A549 (cell line): ENCODE data around the gene SMCO4.

Source experiments
- EP300 ChIP-seq, 2 experiments: fragments of >200 bp; sonication (Bioruptor Twin); formaldehyde crosslinking; IDR thresholded peaks; 2 replicates in 1 of 2; 3 replicates in 1 of 2; pipeline ENCODE4 v1.6.1; 2016 to 2017
- JUNB ChIP-seq: fragments of >200 bp; sonication (Bioruptor Twin); formaldehyde crosslinking; IDR thresholded peaks from 2 replicates; pipeline ENCODE4 v1.6.1; 2016
- KDM5A ChIP-seq: fragments of 200-600 bp; sonication (generic); IDR thresholded peaks from 2 replicates; pipeline ENCODE4 v1.6.1; 2016; ENCODE audit warnings: antibody characterized with exemption, mild to moderate bottlenecking
- MAFK ChIP-seq: fragments of 450-650 bp; IDR thresholded peaks from 2 replicates; pipeline ENCODE4 v1.6.1; 2014; ENCODE audit not compliant: partially characterized antibody
- MYC ChIP-seq: IDR thresholded peaks from 2 replicates; pipeline ENCODE4 v1.6.1; 2012; ENCODE audit warnings: mild to moderate bottlenecking, inconsistent platforms, low read length, improper control_type of control experiment, borderline replicate concordance
- NR3C1 ChIP-seq: fragments of >200 bp; sonication (Bioruptor Twin); formaldehyde crosslinking; IDR thresholded peaks from 3 replicates; pipeline ENCODE4 v1.6.1; 2017
- POLR2A ChIP-seq: IDR thresholded peaks from 2 replicates; pipeline ENCODE4 v1.6.1; 2012; ENCODE audit warnings: mild to moderate bottlenecking, low read length
- RFX5 ChIP-seq: fragments of 450-650 bp; IDR thresholded peaks from 2 replicates; pipeline ENCODE4 v1.7.1; 2014; ENCODE audit warnings: antibody characterized with exemption, mild to moderate bottlenecking, moderate library complexity
- TF ChIP-seq, protein P1 (sequence below): fragments of >200 bp; sonication (Bioruptor Twin); formaldehyde crosslinking; IDR thresholded peaks from 3 replicates; pipeline ENCODE4 v1.5.1; 2016
- TF ChIP-seq, protein P2 (sequence below): fragments of 450-650 bp; IDR thresholded peaks from 2 replicates; pipeline ENCODE4 v1.6.1; 2014; ENCODE audit warnings: antibody characterized with exemption
- TF ChIP-seq, protein P3 (sequence below): fragments of 200-600 bp; sonication (generic); IDR thresholded peaks from 2 replicates; pipeline ENCODE4 v1.6.1; 2016; ENCODE audit warnings: antibody characterized with exemption, mild to moderate bottlenecking, moderate library complexity

DNA sequence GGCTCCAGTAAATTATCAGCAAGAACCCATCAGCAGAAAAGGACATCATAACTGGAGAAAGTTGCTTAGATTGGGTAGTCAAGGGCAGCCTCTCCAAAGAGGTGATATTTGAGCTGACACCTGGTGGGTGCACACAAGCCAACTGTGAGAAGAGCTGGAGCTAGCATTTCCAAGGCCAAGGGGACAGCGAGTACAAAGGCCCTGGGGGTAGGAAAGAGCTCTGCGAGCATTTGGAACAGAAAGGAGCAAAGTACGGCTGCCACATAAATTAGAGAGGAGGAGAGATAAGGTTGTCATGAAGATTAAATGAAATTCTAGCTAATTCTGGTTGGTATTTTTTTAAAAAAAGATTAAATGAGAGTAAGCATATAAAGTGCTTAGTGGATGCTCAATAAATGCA is 21.7 kb upstream of the SMCO4 start:
- TF ChIP-seq MAFK (no peak), JUNB (no peak), MYC (no peak), NR3C1 (no peak), RFX5 (no peak), POLR2A (no peak), EP300 (IDR thresholded peaks at IDR 0.05) (no peak), KDM5A (no peak)
- TF ChIP-seq, protein P1, sequence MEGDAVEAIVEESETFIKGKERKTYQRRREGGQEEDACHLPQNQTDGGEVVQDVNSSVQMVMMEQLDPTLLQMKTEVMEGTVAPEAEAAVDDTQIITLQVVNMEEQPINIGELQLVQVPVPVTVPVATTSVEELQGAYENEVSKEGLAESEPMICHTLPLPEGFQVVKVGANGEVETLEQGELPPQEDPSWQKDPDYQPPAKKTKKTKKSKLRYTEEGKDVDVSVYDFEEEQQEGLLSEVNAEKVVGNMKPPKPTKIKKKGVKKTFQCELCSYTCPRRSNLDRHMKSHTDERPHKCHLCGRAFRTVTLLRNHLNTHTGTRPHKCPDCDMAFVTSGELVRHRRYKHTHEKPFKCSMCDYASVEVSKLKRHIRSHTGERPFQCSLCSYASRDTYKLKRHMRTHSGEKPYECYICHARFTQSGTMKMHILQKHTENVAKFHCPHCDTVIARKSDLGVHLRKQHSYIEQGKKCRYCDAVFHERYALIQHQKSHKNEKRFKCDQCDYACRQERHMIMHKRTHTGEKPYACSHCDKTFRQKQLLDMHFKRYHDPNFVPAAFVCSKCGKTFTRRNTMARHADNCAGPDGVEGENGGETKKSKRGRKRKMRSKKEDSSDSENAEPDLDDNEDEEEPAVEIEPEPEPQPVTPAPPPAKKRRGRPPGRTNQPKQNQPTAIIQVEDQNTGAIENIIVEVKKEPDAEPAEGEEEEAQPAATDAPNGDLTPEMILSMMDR, result no peak
- TF ChIP-seq, protein P2, sequence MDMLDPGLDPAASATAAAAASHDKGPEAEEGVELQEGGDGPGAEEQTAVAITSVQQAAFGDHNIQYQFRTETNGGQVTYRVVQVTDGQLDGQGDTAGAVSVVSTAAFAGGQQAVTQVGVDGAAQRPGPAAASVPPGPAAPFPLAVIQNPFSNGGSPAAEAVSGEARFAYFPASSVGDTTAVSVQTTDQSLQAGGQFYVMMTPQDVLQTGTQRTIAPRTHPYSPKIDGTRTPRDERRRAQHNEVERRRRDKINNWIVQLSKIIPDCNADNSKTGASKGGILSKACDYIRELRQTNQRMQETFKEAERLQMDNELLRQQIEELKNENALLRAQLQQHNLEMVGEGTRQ, result no peak
- TF ChIP-seq, protein P3, sequence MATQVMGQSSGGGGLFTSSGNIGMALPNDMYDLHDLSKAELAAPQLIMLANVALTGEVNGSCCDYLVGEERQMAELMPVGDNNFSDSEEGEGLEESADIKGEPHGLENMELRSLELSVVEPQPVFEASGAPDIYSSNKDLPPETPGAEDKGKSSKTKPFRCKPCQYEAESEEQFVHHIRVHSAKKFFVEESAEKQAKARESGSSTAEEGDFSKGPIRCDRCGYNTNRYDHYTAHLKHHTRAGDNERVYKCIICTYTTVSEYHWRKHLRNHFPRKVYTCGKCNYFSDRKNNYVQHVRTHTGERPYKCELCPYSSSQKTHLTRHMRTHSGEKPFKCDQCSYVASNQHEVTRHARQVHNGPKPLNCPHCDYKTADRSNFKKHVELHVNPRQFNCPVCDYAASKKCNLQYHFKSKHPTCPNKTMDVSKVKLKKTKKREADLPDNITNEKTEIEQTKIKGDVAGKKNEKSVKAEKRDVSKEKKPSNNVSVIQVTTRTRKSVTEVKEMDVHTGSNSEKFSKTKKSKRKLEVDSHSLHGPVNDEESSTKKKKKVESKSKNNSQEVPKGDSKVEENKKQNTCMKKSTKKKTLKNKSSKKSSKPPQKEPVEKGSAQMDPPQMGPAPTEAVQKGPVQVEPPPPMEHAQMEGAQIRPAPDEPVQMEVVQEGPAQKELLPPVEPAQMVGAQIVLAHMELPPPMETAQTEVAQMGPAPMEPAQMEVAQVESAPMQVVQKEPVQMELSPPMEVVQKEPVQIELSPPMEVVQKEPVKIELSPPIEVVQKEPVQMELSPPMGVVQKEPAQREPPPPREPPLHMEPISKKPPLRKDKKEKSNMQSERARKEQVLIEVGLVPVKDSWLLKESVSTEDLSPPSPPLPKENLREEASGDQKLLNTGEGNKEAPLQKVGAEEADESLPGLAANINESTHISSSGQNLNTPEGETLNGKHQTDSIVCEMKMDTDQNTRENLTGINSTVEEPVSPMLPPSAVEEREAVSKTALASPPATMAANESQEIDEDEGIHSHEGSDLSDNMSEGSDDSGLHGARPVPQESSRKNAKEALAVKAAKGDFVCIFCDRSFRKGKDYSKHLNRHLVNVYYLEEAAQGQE, result no peak
